Stimulated activated CD8-positive, alpha-beta memory T cell treated with anti-CD3 and anti-CD28 coated beads, Interleukin-4, amount 100 ng/mL, for 4 hours (primary cell): Measurements from ENCODE around the gene PGR.
"Not testable (repeated sequence)": the region's sequence is repeated elsewhere in the genome, so short reads cannot be mapped to it uniquely, and the experiment has no call there.

Experiments used
- DNase-seq, 2 donors: peaks; one replicate each; pipeline ENCODE4 v3.0.0-alpha.2; 2020; ENCODE audit warnings: low read depth in 2 of 2, low spot score in 1 of 2

PGR gene

GRCh38 chr11:101082813-101083212, 46.8 kb downstream of the PGR start:
- no peak for DNase-seq

GRCh38 chr11:101063706-101064105, 65.9 kb downstream of the PGR start:
- no peak for DNase-seq

- no peak for DNase-seq
Observed at GRCh38 chr11:101061606-101062005, 68.0 kb downstream of the PGR start.

- DNase-seq = no peak
Observed at GRCh38 chr11:101059331-101059730, 70.3 kb downstream of the PGR start.

GRCh38 chr11:101053492-101053891, 76.1 kb downstream of the PGR start:
- no peak for DNase-seq

- DNase-seq = no peak
Observed at GRCh38 chr11:101051677-101052076, 77.9 kb downstream of the PGR start.

- no peak for DNase-seq
Observed at GRCh38 chr11:101049813-101050212, 79.8 kb downstream of the PGR start.

GRCh38 chr11:101049123-101049522, 80.5 kb downstream of the PGR start:
- DNase-seq = no peak

- DNase-seq = no peak
Observed at GRCh38 chr11:101048479-101048878, 81.1 kb downstream of the PGR start.

GRCh38 chr11:101046947-101047346, 82.7 kb downstream of the PGR start:
- no peak for DNase-seq

- DNase-seq = no peak
Observed at GRCh38 chr11:101045415-101045814, 84.2 kb downstream of the PGR start.

- no peak for DNase-seq
Observed at GRCh38 chr11:101043940-101044339, 85.7 kb downstream of the PGR start.

- DNase-seq = no peak
Observed at GRCh38 chr11:101035872-101036271, 93.7 kb downstream of the PGR start.

GRCh38 chr11:101034076-101034475, 95.5 kb downstream of the PGR start:
- DNase-seq = no peak

GRCh38 chr11:101032991-101033390, 96.6 kb downstream of the PGR start:
- DNase-seq = no peak

- DNase-seq = no peak
Observed at GRCh38 chr11:101031713-101032112, 97.9 kb downstream of the PGR start.

- DNase-seq = no peak
Observed at GRCh38 chr11:101030692-101031091, 98.9 kb downstream of the PGR start.

- no peak for DNase-seq
Observed at GRCh38 chr11:101030015-101030414, 99.6 kb downstream of the PGR start.

GRCh38 chr11:101028644-101029043, 101.0 kb downstream of the PGR start:
- no peak for DNase-seq

- DNase-seq = no peak
Observed at GRCh38 chr11:101022256-101022655, 107.4 kb downstream of the PGR start.

- DNase-seq = no peak
Observed at GRCh38 chr11:101019870-101020269, 109.7 kb downstream of the PGR start.

- DNase-seq = no peak
Observed at GRCh38 chr11:101014600-101015285, 114.9 kb downstream of the PGR start.

- not testable (repeated sequence) for DNase-seq
Observed at GRCh38 chr11:101013702-101014101, 115.9 kb downstream of the PGR start.
